ENCODE results near the gene SLC2A14. TPM values are rescaled to one million over a fixed set of nuclear protein-coding genes. Genes with fewer than 3 reads are reported as not detected.
"Not testable (repeated sequence)": the region's sequence is repeated elsewhere in the genome, so short reads cannot be mapped to it uniquely, and the experiment has no call there.

SLC2A14 gene
- total RNA-seq, 2 donors from 2014 or later: 10.7 TPM; not detected in 1

GRCh38 chr12:7899755-7900154 lies 27.0 kb upstream of the SLC2A14 start:
- H3K4me3 ChIP-seq: no peak overlapping the region
- no peaks in the 10 kb centered on the region for H3K27me3 ChIP-seq (replicated peaks; ENCODE audit: insufficient read depth)
- no peaks in the 10 kb centered on the region for H3K36me3 ChIP-seq
- no peak overlapping the region for H3K27ac ChIP-seq
- H3K9me3 ChIP-seq: no peaks in the 10 kb centered on the region
- intact Hi-C loops (cut with DNase I): no loop called here
- no peak for DNase-seq (ENCODE audit: low spot score)
- TF ChIP-seq, protein P1, sequence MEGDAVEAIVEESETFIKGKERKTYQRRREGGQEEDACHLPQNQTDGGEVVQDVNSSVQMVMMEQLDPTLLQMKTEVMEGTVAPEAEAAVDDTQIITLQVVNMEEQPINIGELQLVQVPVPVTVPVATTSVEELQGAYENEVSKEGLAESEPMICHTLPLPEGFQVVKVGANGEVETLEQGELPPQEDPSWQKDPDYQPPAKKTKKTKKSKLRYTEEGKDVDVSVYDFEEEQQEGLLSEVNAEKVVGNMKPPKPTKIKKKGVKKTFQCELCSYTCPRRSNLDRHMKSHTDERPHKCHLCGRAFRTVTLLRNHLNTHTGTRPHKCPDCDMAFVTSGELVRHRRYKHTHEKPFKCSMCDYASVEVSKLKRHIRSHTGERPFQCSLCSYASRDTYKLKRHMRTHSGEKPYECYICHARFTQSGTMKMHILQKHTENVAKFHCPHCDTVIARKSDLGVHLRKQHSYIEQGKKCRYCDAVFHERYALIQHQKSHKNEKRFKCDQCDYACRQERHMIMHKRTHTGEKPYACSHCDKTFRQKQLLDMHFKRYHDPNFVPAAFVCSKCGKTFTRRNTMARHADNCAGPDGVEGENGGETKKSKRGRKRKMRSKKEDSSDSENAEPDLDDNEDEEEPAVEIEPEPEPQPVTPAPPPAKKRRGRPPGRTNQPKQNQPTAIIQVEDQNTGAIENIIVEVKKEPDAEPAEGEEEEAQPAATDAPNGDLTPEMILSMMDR (IDR thresholded peaks at IDR 0.05): no peak
- TF ChIP-seq POLR2AphosphoS5 (IDR thresholded peaks at IDR 0.05) (no peak), POLR2A (IDR thresholded peaks at IDR 0.05) (no peak)
- WGBS: 75% methylated on average over 7 of the region's 7 CpGs
- no peaks in the 10 kb centered on the region for H3K4me1 ChIP-seq (replicated peaks)

- H3K27ac ChIP-seq; H3K36me3 ChIP-seq; H3K4me3 ChIP-seq; H3K4me1 ChIP-seq (replicated peaks); intact Hi-C loops (cut with DNase I); H3K27me3 ChIP-seq (replicated peaks; ENCODE audit: insufficient read depth); H3K9me3 ChIP-seq; DNase-seq (ENCODE audit: low spot score): not testable (repeated sequence)
- WGBS: 68% methylated on average over 4 of the region's 4 CpGs
Observed at GRCh38 chr12:7896726-7897125, 24.0 kb upstream of the SLC2A14 start.

- Histone ChIP-seq H3K4me1 (replicated peaks) (no peaks in the 10 kb centered on the region), H3K4me3 (no peak overlapping the region), H3K27ac (no peak overlapping the region), H3K9me3 (no peaks in the 10 kb centered on the region), H3K27me3 (replicated peaks; ENCODE audit: insufficient read depth) (no peaks in the 10 kb centered on the region), H3K36me3 (no peaks in the 10 kb centered on the region)
- no peak for DNase-seq (ENCODE audit: low spot score)
- 82% methylated on average over 4 of the region's 4 CpGs for WGBS
- TF ChIP-seq POLR2A (IDR thresholded peaks at IDR 0.05): no peak
- TF ChIP-seq, protein P1 (IDR thresholded peaks at IDR 0.05): no peak
- TF ChIP-seq POLR2AphosphoS5 (IDR thresholded peaks at IDR 0.05): no peak
- intact Hi-C loops (cut with DNase I): no loop called here
Observed at GRCh38 chr12:7892186-7892980, 19.7 kb upstream of the SLC2A14 start.

DNA sequence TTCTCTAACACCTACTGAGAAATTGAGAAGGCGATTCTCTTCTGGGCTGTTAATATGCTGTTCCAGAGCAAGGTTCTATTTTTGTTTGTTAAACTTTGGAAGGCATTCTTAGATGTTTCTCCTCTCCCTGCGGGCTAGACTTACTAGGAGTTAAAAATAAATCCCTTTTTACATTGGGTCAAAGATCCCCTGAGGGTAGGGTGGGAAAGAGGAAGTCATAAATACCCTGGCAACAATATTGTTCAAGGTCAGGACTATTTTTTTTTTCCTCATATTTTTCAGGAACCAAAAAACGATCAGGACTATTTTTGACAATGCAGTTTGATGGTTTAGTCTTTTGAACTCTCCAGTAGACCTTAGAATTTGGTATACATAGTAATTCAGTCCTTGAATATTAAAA lies 12.0 kb upstream of the SLC2A14 start:
- Histone ChIP-seq H3K27me3 (replicated peaks; ENCODE audit: insufficient read depth) (no peaks in the 10 kb centered on the region), H3K9me3 (no peaks in the 10 kb centered on the region), H3K27ac (no peak overlapping the region), H3K4me1 (replicated peaks) (no peaks in the 10 kb centered on the region), H3K36me3 (no peaks in the 10 kb centered on the region), H3K4me3 (no peak overlapping the region)
- TF ChIP-seq POLR2A (IDR thresholded peaks at IDR 0.05) (no peak), POLR2AphosphoS5 (IDR thresholded peaks at IDR 0.05) (no peak)
- TF ChIP-seq, protein P1 (IDR thresholded peaks at IDR 0.05): no peak
- no peak for DNase-seq (ENCODE audit: low spot score)
- intact Hi-C loops (cut with DNase I): no loop called here
- 35% methylated on average over 3 of the region's 3 CpGs for WGBS

DNA sequence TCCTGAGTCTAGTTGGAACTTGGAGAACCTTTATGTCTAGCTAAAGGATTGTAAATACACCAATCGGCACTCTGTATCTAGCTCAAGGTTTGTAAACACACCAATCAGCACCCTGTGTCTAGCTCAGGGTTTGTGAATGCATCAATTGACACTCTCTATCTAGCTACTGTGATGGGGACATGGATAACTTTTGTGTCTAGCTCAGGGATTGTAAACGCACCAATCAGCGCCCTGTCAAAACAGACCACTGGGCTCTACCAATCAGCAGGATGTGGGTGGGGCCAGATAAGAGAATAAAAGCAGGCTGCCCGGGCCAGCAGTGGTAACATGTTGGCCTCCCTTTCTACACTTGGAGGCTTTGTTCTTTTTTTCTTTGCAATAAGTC lies 9.0 kb upstream of the SLC2A14 start:
- H3K27me3 ChIP-seq (replicated peaks; ENCODE audit: insufficient read depth); H3K4me3 ChIP-seq; DNase-seq (ENCODE audit: low spot score); intact Hi-C loops (cut with DNase I); H3K4me1 ChIP-seq (replicated peaks); H3K9me3 ChIP-seq; H3K36me3 ChIP-seq; H3K27ac ChIP-seq: not testable (repeated sequence)
- WGBS: 86% methylated on average over 4 of the region's 4 CpGs

DNA sequence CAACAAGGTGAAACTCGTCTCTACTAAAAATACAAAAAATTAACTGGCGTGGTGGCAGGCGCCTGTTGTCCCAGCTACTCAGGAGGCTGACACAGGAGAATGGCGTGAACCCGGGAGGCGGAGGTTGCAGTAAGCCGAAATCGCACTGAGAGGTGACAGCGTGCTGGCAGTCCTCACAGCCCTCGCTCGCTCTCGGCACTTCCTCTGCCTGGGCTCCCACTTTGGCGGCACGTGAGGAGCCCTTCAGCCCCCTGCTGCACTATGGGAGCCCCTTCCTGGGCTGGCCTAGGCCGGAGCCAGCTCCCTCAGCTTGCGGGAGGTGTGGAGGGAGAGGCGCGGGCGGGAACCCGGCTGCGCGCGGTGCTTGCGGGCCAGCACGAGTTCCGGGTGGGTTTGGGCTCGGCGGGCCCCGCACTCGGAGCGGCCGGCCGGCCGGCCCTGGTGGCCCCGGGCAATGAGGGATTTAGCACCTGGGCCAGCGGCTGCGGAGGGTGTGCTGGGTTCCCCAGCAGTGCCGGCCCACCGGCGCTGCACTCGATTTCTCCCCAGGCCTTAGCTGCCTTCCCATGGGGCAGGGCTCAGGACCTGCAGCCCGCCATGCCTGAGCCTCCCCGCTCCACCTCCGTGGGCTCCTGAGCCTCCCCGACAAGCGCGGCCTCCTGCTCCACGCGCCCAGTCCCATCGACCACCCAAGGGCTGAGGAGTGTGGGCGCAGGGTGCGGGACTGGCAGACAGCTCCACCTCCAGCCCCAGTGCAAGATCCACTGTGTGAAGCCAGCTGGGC lies 8.4 kb upstream of the SLC2A14 start:
- intact Hi-C loops (cut with DNase I); H3K9me3 ChIP-seq; H3K4me1 ChIP-seq (replicated peaks); H3K4me3 ChIP-seq; H3K27ac ChIP-seq; H3K27me3 ChIP-seq (replicated peaks; ENCODE audit: insufficient read depth); H3K36me3 ChIP-seq; DNase-seq (ENCODE audit: low spot score): not testable (repeated sequence)
- WGBS: 93% methylated on average over 51 of the region's 52 CpGs
